Colonic mucosa (tissue), 4 donors: Measurements from ENCODE around the gene OBSCN. TPM values are rescaled to one million over a fixed set of nuclear protein-coding genes. Genes with fewer than 3 reads are reported as not detected.

Experiments
- DNase-seq: peaks from one replicate; pipeline ENCODE4 v3.0.0-alpha.2; 2020
- H3K27ac ChIP-seq: fragments of 200-600 bp; one replicate; pipeline ENCODE4 v1.8.0; 2021
- H3K27me3 ChIP-seq: fragments of 200-600 bp; one replicate; pipeline ENCODE4 v1.8.0; 2021
- H3K36me3 ChIP-seq: fragments of 200-600 bp; one replicate; pipeline ENCODE4 v1.8.0; 2021
- H3K4me1 ChIP-seq: fragments of 200-600 bp; one replicate; pipeline ENCODE4 v1.8.0; 2021; ENCODE audit warnings: mild to moderate bottlenecking
- H3K4me3 ChIP-seq: fragments of 200-600 bp; one replicate; pipeline ENCODE4 v1.8.0; 2021
- H3K9ac ChIP-seq, 2 donors: one replicate each; pipeline ENCODE4 v1.7.0; 2013; ENCODE audit warnings: control low read depth in 2 of 2, low read depth in 2 of 2, low read length in 2 of 2
- H3K9me3 ChIP-seq: fragments of 200-600 bp; one replicate; pipeline ENCODE4 v1.8.0; 2021
- intact Hi-C: fragments of 100-400 bp; cut with DNase I; formaldehyde crosslinking; loops from one replicate; pipeline ENCODE4 v1.14.1; 2022
- total RNA-seq, 2 donors: library from RNA; stranded (reverse); fragmentation: NEBNext Ultra II Directional in 1 of 2; extraction: Animal tissue kit (Norgen Biotek cat#: 25700) in 1 of 2; gene quantifications; one replicate each; pipeline ENCODE4 v1.2.1, GENCODE V29; 2021
- TF ChIP-seq, protein P1 (sequence below): fragments of 200-600 bp; IDR thresholded peaks from one replicate; pipeline ENCODE4 v1.8.0; 2022; ENCODE audit warnings: antibody characterized with exemption, mild to moderate bottlenecking
- donor health status: healthy.
- donor health status: DM: no; HTN: no; CAD: no.
- donor health status: DM: no; HTN: no; CAD: no.

Gene OBSCN
- total RNA-seq, 2 donors from 2014 or later = 3.6 to 7.9 TPM

DNA sequence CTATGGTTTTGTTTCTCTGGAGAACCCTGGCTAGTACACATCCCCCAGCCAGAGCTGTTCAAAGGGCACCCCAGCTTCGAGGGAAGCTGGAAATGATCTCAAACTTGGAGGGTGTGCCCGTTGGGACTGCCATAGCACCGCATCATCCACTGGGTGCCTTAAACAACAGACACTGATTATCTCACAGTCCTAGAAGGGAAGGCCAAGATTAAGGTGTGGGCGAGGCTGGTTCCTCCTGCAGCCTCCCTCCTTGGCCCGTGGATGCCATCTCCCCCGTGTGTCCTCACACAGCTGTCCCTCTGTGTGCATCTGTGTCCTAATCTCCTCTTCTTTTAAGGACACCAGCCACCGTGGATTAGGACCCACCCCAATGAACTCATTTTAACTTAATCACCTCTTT, 46.5 kb upstream of the OBSCN start:
- H3K27me3 ChIP-seq = no peaks in the 10 kb centered on the region
- H3K4me3 ChIP-seq = no peak overlapping the region
- no peak for DNase-seq
- H3K9me3 ChIP-seq = no peaks in the 10 kb centered on the region
- TF ChIP-seq, protein P1, sequence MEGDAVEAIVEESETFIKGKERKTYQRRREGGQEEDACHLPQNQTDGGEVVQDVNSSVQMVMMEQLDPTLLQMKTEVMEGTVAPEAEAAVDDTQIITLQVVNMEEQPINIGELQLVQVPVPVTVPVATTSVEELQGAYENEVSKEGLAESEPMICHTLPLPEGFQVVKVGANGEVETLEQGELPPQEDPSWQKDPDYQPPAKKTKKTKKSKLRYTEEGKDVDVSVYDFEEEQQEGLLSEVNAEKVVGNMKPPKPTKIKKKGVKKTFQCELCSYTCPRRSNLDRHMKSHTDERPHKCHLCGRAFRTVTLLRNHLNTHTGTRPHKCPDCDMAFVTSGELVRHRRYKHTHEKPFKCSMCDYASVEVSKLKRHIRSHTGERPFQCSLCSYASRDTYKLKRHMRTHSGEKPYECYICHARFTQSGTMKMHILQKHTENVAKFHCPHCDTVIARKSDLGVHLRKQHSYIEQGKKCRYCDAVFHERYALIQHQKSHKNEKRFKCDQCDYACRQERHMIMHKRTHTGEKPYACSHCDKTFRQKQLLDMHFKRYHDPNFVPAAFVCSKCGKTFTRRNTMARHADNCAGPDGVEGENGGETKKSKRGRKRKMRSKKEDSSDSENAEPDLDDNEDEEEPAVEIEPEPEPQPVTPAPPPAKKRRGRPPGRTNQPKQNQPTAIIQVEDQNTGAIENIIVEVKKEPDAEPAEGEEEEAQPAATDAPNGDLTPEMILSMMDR = no peak
- H3K27ac ChIP-seq = no peak overlapping the region
- H3K4me1 ChIP-seq = peaks cover 4% of the 10 kb centered on the region
- H3K9ac ChIP-seq = no peak overlapping the region
- intact Hi-C loops = no loop called here
- H3K36me3 ChIP-seq = no peaks in the 10 kb centered on the region

DNA sequence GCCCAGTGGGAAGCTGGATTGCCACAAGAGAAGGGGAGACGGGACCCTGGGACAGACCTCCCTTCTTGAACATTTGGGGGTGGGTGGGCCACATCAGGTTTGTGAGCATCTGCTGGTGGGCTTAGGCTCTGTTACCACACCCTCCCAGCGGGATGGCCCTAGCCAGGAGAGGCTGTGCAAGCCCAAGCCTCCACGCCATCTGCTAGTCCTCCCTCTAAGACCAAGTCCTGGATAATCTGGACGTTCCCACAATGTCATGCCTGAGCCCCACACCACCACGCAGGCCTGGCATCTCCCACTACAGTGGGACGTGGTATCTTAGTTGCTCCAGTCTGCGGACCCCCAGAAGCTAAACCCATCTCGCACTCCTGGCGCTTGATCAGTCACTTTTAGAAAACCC, 46.0 kb upstream of the OBSCN start:
- peaks cover 4% of the 10 kb centered on the region for H3K4me1 ChIP-seq
- H3K27me3 ChIP-seq = no peaks in the 10 kb centered on the region
- no peak overlapping the region for H3K9ac ChIP-seq
- H3K27ac ChIP-seq = no peak overlapping the region
- no peak for DNase-seq
- H3K36me3 ChIP-seq = no peaks in the 10 kb centered on the region
- TF ChIP-seq, protein P1 = no peak
- no peak overlapping the region for H3K4me3 ChIP-seq
- intact Hi-C loops = no loop called here
- no peaks in the 10 kb centered on the region for H3K9me3 ChIP-seq

- no peaks in the 10 kb centered on the region for H3K27me3 ChIP-seq
- no peak for DNase-seq
- peaks cover 4% of the 10 kb centered on the region for H3K4me1 ChIP-seq
- H3K4me3 ChIP-seq = no peak overlapping the region
- H3K9ac ChIP-seq = peak overlapping the region in 1 of 2 donors; percentile 17
- H3K27ac ChIP-seq = no peak overlapping the region
- TF ChIP-seq, protein P1 = no peak
- intact Hi-C loops = no loop called here
- H3K9me3 ChIP-seq = no peaks in the 10 kb centered on the region
- H3K36me3 ChIP-seq = no peaks in the 10 kb centered on the region
Observed at GRCh38 chr1:228162286-228163006, 45.4 kb upstream of the OBSCN start.

GRCh38 chr1:228163007-228163753, 44.7 kb upstream of the OBSCN start:
- peaks cover 4% of the 10 kb centered on the region for H3K4me1 ChIP-seq
- DNase-seq = no peak
- H3K36me3 ChIP-seq = no peaks in the 10 kb centered on the region
- H3K9me3 ChIP-seq = no peaks in the 10 kb centered on the region
- intact Hi-C loops = no loop called here
- TF ChIP-seq, protein P1 = no peak
- H3K27ac ChIP-seq = no peak overlapping the region
- peak overlapping the region in 1 of 2 donors; percentile 17 for H3K9ac ChIP-seq
- H3K27me3 ChIP-seq = no peaks in the 10 kb centered on the region
- H3K4me3 ChIP-seq = no peak overlapping the region

- DNase-seq = no peak
- intact Hi-C loops = no loop called here
- no peaks in the 10 kb centered on the region for H3K27me3 ChIP-seq
- no peaks in the 10 kb centered on the region for H3K9me3 ChIP-seq
- H3K36me3 ChIP-seq = no peaks in the 10 kb centered on the region
- no peak overlapping the region for H3K27ac ChIP-seq
- TF ChIP-seq, protein P1 = no peak
- peaks cover 4% of the 10 kb centered on the region for H3K4me1 ChIP-seq
- H3K4me3 ChIP-seq = no peak overlapping the region
- H3K9ac ChIP-seq = no peak overlapping the region
Observed at GRCh38 chr1:228163776-228164519, 43.9 kb upstream of the OBSCN start.
